Measurements from ENCODE around the gene CCNJL. TPM values are rescaled to one million over a fixed set of nuclear protein-coding genes. Genes with fewer than 3 reads are reported as not detected.
A peak's percentile ranks its signal among the peaks of the same experiment; 100 is the strongest.

CCNJL gene
- total and polyA plus RNA-seq, 2 experiments from 2014 or later, result 8.1 to 10.8 TPM

DNA sequence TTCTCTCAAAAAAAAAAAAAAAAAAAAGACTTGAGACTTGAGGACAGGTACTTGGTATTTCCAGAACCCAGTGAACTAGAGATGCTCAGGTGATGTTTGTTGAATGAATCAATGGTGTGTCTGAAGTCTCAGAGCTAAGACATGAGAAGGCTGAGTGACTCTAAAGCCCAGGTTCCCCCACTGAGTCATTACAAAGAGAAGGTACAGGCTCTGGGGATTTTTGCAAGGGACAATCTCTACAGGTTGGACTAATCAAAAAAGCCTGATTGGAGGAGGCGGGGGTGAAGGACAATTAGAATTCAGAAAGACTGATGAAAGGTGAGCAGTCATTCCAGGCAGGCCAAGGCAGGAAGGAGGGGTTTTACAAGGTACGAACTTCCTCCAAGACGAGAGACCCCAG, 91.3 kb downstream of the CCNJL start:
- TF ChIP-seq, protein P1, sequence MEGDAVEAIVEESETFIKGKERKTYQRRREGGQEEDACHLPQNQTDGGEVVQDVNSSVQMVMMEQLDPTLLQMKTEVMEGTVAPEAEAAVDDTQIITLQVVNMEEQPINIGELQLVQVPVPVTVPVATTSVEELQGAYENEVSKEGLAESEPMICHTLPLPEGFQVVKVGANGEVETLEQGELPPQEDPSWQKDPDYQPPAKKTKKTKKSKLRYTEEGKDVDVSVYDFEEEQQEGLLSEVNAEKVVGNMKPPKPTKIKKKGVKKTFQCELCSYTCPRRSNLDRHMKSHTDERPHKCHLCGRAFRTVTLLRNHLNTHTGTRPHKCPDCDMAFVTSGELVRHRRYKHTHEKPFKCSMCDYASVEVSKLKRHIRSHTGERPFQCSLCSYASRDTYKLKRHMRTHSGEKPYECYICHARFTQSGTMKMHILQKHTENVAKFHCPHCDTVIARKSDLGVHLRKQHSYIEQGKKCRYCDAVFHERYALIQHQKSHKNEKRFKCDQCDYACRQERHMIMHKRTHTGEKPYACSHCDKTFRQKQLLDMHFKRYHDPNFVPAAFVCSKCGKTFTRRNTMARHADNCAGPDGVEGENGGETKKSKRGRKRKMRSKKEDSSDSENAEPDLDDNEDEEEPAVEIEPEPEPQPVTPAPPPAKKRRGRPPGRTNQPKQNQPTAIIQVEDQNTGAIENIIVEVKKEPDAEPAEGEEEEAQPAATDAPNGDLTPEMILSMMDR (IDR thresholded peaks at IDR 0.05; ENCODE audit: poor library complexity), result no peak
- TF ChIP-seq EZH2 (IDR thresholded peaks at IDR 0.05; ENCODE audit: borderline replicate concordance) (no peak), EZH2phosphoT487 (IDR thresholded peaks at IDR 0.05; ENCODE audit: low read depth, severe bottlenecking, unreplicated experiment) (no peak)

DNA sequence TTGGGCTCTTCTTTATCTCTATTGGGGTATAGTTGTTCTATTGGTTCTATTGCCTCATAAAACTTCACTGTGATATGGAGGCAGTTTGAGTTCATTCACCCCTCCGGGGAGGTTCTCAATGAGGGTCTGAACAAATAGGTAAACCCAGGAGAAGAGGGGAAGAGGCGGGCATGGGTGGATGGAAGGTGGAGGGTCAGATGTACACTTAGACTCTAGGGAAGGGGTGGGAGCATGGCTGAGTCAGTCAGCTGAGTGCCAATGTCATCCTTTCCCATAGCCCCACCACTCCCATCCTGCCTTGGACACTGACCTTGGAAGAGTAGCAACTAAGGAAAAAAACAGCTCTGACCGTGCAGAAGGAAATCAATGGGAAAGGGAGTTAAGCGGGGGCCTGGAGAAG, 93.0 kb downstream of the CCNJL start:
- no peaks in the 10 kb centered on the region for H3K27me3 ChIP-seq
- no peaks in the 10 kb centered on the region for H3K9me3 ChIP-seq (ENCODE audit: low read depth)
- no peaks in the 10 kb centered on the region for H3K9me2 ChIP-seq (replicated peaks; ENCODE audit: insufficient read depth)
- no peaks in the 10 kb centered on the region for H3K36me3 ChIP-seq (replicated peaks; ENCODE audit: insufficient read depth, low read depth)
- no peaks in the 10 kb centered on the region for H3K4me1 ChIP-seq (ENCODE audit: insufficient read depth)
- H3K79me2 ChIP-seq, result no peaks in the 10 kb centered on the region
- no peak overlapping the region for H2AFZ ChIP-seq
- 61% methylated on average over 4 of the region's 4 CpGs for WGBS (ENCODE audit: low lambda C conversion rate, missing lambda C conversion rate)
- DNase-seq (ENCODE audit: low spot score), result no peak
- no peaks in the 10 kb centered on the region for H4K20me1 ChIP-seq (ENCODE audit: insufficient read depth, poor library complexity, severe bottlenecking)
- no peak for TF ChIP-seq EZH2 (IDR thresholded peaks at IDR 0.05; ENCODE audit: borderline replicate concordance)
- no peak for TF ChIP-seq EZH2phosphoT487 (IDR thresholded peaks at IDR 0.05; ENCODE audit: low read depth, severe bottlenecking, unreplicated experiment)
- TF ChIP-seq, protein P1 (IDR thresholded peaks at IDR 0.05; ENCODE audit: poor library complexity), result no peak
- no peak overlapping the region for H3K4me2 ChIP-seq
- H3K4me3 ChIP-seq, result no peak overlapping the region
- H3K27ac ChIP-seq, result peak overlapping the region; percentile 55

More for the DNA sequence above, 91.3 kb downstream of the CCNJL start:
- Histone ChIP-seq H3K36me3 (replicated peaks; ENCODE audit: insufficient read depth, low read depth) (no peaks in the 10 kb centered on the region), H3K4me3 (no peak overlapping the region), H2AFZ (no peak overlapping the region), H4K20me1 (ENCODE audit: insufficient read depth, poor library complexity, severe bottlenecking) (no peaks in the 10 kb centered on the region), H3K9me2 (replicated peaks; ENCODE audit: insufficient read depth) (no peaks in the 10 kb centered on the region), H3K27ac (no peak overlapping the region), H3K4me1 (ENCODE audit: insufficient read depth) (no peaks in the 10 kb centered on the region), H3K9me3 (ENCODE audit: low read depth) (no peaks in the 10 kb centered on the region), H3K4me2 (no peak overlapping the region), H3K27me3 (no peaks in the 10 kb centered on the region), H3K79me2 (no peaks in the 10 kb centered on the region)
- DNase-seq (ENCODE audit: low spot score), result no peak
- 78% methylated on average over 3 of the region's 3 CpGs for WGBS (ENCODE audit: low lambda C conversion rate, missing lambda C conversion rate)

DNA sequence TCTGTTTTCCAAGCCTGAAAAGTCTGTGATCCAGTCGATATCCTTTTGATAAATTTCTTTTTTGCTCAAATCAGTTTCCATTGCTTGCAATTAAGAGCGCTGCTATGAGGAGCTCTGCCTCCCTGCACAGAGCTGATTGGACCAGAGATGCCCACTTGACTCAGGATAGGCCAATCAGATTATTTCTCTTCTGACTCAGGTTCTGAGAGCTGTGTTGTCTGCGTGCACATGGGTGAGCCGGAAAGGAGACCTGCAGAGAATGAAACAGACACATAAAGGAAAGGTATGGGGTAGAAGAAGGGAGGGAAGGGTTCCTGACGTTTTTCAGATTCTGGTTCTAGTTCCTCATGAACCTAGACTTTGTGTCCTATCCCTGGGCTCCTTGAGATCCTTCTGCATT, 98.8 kb downstream of the CCNJL start:
- no peaks in the 10 kb centered on the region for H3K79me2 ChIP-seq
- no peaks in the 10 kb centered on the region for H3K9me3 ChIP-seq (ENCODE audit: low read depth)
- no peaks in the 10 kb centered on the region for H4K20me1 ChIP-seq (ENCODE audit: insufficient read depth, poor library complexity, severe bottlenecking)
- WGBS (ENCODE audit: low lambda C conversion rate, missing lambda C conversion rate), result 72% methylated on average over 5 of the region's 5 CpGs
- no peak for TF ChIP-seq EZH2 (IDR thresholded peaks at IDR 0.05; ENCODE audit: borderline replicate concordance)
- no peak for TF ChIP-seq EZH2phosphoT487 (IDR thresholded peaks at IDR 0.05; ENCODE audit: low read depth, severe bottlenecking, unreplicated experiment)
- TF ChIP-seq, protein P1 (IDR thresholded peaks at IDR 0.05; ENCODE audit: poor library complexity), result no peak
- H3K9me2 ChIP-seq (replicated peaks; ENCODE audit: insufficient read depth), result no peaks in the 10 kb centered on the region
- no peak overlapping the region for H3K4me2 ChIP-seq
- H2AFZ ChIP-seq, result no peak overlapping the region
- H3K27me3 ChIP-seq, result no peaks in the 10 kb centered on the region
- H3K4me3 ChIP-seq, result no peak overlapping the region
- H3K4me1 ChIP-seq (ENCODE audit: insufficient read depth), result no peaks in the 10 kb centered on the region
- H3K36me3 ChIP-seq (replicated peaks; ENCODE audit: insufficient read depth, low read depth), result no peaks in the 10 kb centered on the region
- H3K27ac ChIP-seq, result no peak overlapping the region
- no peak for DNase-seq (ENCODE audit: low spot score)

DNA sequence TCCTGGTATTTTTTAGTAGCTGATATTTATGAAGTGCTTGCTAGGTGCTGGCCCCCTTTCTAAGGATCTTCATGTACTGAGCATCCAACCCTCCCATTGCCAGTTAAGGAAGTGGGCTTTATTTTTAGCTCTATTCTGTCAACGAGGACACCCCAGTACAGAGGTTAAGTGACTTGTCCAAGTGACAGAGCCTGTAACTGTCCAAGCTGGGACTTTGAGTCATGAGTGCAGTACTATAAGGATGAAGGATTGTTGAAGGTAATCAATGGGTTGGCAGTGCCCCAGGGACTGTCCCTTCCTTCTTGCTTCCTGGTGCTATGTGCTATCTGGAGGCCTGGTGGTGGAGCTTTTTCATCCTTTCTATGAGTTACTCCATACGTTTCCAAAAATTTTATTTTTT, 101.0 kb downstream of the CCNJL start:
- 81% methylated on average over 2 of the region's 2 CpGs for WGBS (ENCODE audit: low lambda C conversion rate, missing lambda C conversion rate)
- Histone ChIP-seq H3K9me3 (ENCODE audit: low read depth) (no peaks in the 10 kb centered on the region), H3K27me3 (no peaks in the 10 kb centered on the region), H4K20me1 (ENCODE audit: insufficient read depth, poor library complexity, severe bottlenecking) (no peaks in the 10 kb centered on the region), H3K36me3 (replicated peaks; ENCODE audit: insufficient read depth, low read depth) (no peaks in the 10 kb centered on the region), H3K79me2 (no peaks in the 10 kb centered on the region), H3K4me2 (no peak overlapping the region), H3K4me3 (no peak overlapping the region), H3K27ac (peak overlapping the region; percentile 56), H3K4me1 (ENCODE audit: insufficient read depth) (no peaks in the 10 kb centered on the region), H3K9me2 (replicated peaks; ENCODE audit: insufficient read depth) (no peaks in the 10 kb centered on the region), H2AFZ (no peak overlapping the region)
- DNase-seq (ENCODE audit: low spot score), result no peak
- TF ChIP-seq EZH2 (IDR thresholded peaks at IDR 0.05; ENCODE audit: borderline replicate concordance) (no peak), EZH2phosphoT487 (IDR thresholded peaks at IDR 0.05; ENCODE audit: low read depth, severe bottlenecking, unreplicated experiment) (no peak)
- TF ChIP-seq, protein P1 (IDR thresholded peaks at IDR 0.05; ENCODE audit: poor library complexity), result no peak

Data from hepatocyte (in vitro differentiated cells).